HepG2 (cell line): ENCODE results near the gene DDIT4. TPM values are rescaled to one million over a fixed set of nuclear protein-coding genes. Genes with fewer than 3 reads are reported as not detected.
A peak's percentile ranks its signal among the peaks of the same experiment; 100 is the strongest.

Experiments
- ATAD3A ChIP-seq: sonication (generic); formaldehyde crosslinking; IDR thresholded peaks from 2 replicates; pipeline ENCODE4 v1.4.0; 2020; ENCODE audit warnings: missing genetic modification reagents
- ATF1 ChIP-seq: IDR thresholded peaks from 2 replicates; pipeline ENCODE4 v1.6.1; 2016; ENCODE audit warnings: mild to moderate bottlenecking, control low read depth
- ATF7 ChIP-seq, 2 experiments: fragments of 450-650 bp in 1 of 2; sonication (generic) in 1 of 2; formaldehyde crosslinking in 1 of 2; IDR thresholded peaks; 2 replicates each; pipeline versions ENCODE4 v1.4.0 to v1.6.1; 2016 to 2020; ENCODE audit warnings: antibody characterized with exemption in 1 of 2, mild to moderate bottlenecking in 1 of 2, missing genetic modification reagents in 1 of 2
- BCL6 ChIP-seq: IDR thresholded peaks from 2 replicates; pipeline ENCODE4 v1.6.1; 2016; ENCODE audit warnings: missing genetic modification reagents, missing compliant biosample characterization
- CTCF ChIP-seq: sonication (generic); formaldehyde crosslinking; IDR thresholded peaks from 2 replicates; pipeline ENCODE4 v1.5.0; 2020; ENCODE audit warnings: mild to moderate bottlenecking, missing genetic modification reagents, moderate library complexity
- EHMT2 ChIP-seq: fragments of 200-600 bp; sonication (generic); IDR thresholded peaks from 2 replicates; pipeline ENCODE4 v1.7.0; 2017; ENCODE audit warnings: antibody characterized with exemption, low read depth, low read length, borderline replicate concordance
- FOXJ3 ChIP-seq: sonication (generic); formaldehyde crosslinking; IDR thresholded peaks from 2 replicates; pipeline ENCODE4 v1.4.0; 2020; ENCODE audit warnings: missing genetic modification reagents, mild to moderate bottlenecking, borderline replicate concordance
- FOXP1 ChIP-seq, 2 experiments: fragments of 450-650 bp in 1 of 2; IDR thresholded peaks; 2 replicates each; pipeline ENCODE4 v1.6.1; 2017 to 2018; ENCODE audit warnings: antibody characterized with exemption in 1 of 2
- HMGA1 ChIP-seq: sonication (generic); formaldehyde crosslinking; conservative IDR thresholded peaks from 2 replicates; pipeline ENCODE4 v1.4.0; 2020; ENCODE audit warnings: missing genetic modification reagents
- JUND ChIP-seq: sonication (generic); formaldehyde crosslinking; IDR thresholded peaks from 2 replicates; pipeline ENCODE4 v1.8.0; 2022; ENCODE audit warnings: mild to moderate bottlenecking, missing genetic modification reagents
- KLF9 ChIP-seq: IDR thresholded peaks from 2 replicates; pipeline ENCODE4 v1.6.1; 2016; ENCODE audit warnings: low read depth
- KMT2B ChIP-seq: IDR thresholded peaks from 2 replicates; pipeline ENCODE4 v1.6.1; 2016; ENCODE audit warnings: missing genetic modification reagents, missing compliant biosample characterization
- MAX ChIP-seq: IDR thresholded peaks from 2 replicates; pipeline ENCODE4 v1.6.1; 2012; ENCODE audit warnings: inconsistent platforms
- NR2F6 ChIP-seq, 2 experiments: IDR thresholded peaks; 2 replicates each; pipeline ENCODE4 v1.6.1; 2016; ENCODE audit warnings: antibody characterized with exemption in 1 of 2, mild to moderate bottlenecking in 1 of 2
- RAD21 ChIP-seq: fragments of 450-650 bp; formaldehyde crosslinking; IDR thresholded peaks from 2 replicates; pipeline ENCODE4 v1.5.0; 2020; ENCODE audit warnings: mild to moderate bottlenecking
- RARA ChIP-seq: IDR thresholded peaks from 2 replicates; pipeline ENCODE4 v1.6.1; 2016; ENCODE audit warnings: missing genetic modification reagents, missing compliant biosample characterization
- REXO4 ChIP-seq: sonication (generic); formaldehyde crosslinking; IDR thresholded peaks from 2 replicates; pipeline ENCODE4 v1.8.0; 2022; ENCODE audit warnings: missing genetic modification reagents, mild to moderate bottlenecking, borderline replicate concordance
- SALL2 ChIP-seq: sonication (generic); formaldehyde crosslinking; IDR thresholded peaks from 2 replicates; pipeline ENCODE4 v1.8.1; 2023; ENCODE audit warnings: mild to moderate bottlenecking, missing genetic modification reagents, inconsistent platforms
- SCMH1 ChIP-seq: sonication (generic); formaldehyde crosslinking; IDR thresholded peaks from 2 replicates; pipeline ENCODE4 v1.9.0; 2021; ENCODE audit warnings: missing genetic modification reagents, mild to moderate bottlenecking, borderline replicate concordance
- SRSF4 ChIP-seq: fragments of 200-400 bp; formaldehyde crosslinking; IDR thresholded peaks from one replicate; pipeline ENCODE4 v1.6.1; 2018; ENCODE audit warnings: mild to moderate bottlenecking, low read depth, low read length, moderate library complexity; ENCODE audit not compliant: poor library complexity, severe bottlenecking
- ZFY ChIP-seq: sonication (generic); formaldehyde crosslinking; IDR thresholded peaks from 2 replicates; pipeline ENCODE4 v1.4.0; 2020; ENCODE audit warnings: missing genetic modification reagents
- ZNF224 ChIP-seq: sonication (generic); formaldehyde crosslinking; IDR thresholded peaks from 2 replicates; pipeline ENCODE4 v1.5.0; 2020; ENCODE audit warnings: mild to moderate bottlenecking, missing genetic modification reagents
- ZNF317 ChIP-seq: sonication (generic); formaldehyde crosslinking; IDR thresholded peaks from 2 replicates; pipeline ENCODE4 v1.5.0; 2020; ENCODE audit warnings: mild to moderate bottlenecking, missing genetic modification reagents
- ZNF33B ChIP-seq: sonication (generic); formaldehyde crosslinking; IDR thresholded peaks from 2 replicates; pipeline ENCODE4 v1.5.1; 2020; ENCODE audit warnings: mild to moderate bottlenecking, missing genetic modification reagents
- ZNF350 ChIP-seq: sonication (generic); formaldehyde crosslinking; IDR thresholded peaks from 2 replicates; pipeline ENCODE4 v1.4.0; 2020; ENCODE audit warnings: mild to moderate bottlenecking, low read depth, missing genetic modification reagents, borderline replicate concordance
- ZNF7 ChIP-seq: IDR thresholded peaks from 2 replicates; pipeline ENCODE4 v1.6.1; 2016; ENCODE audit warnings: missing biosample characterization, missing genetic modification reagents
- ZSCAN31 ChIP-seq: sonication (generic); formaldehyde crosslinking; IDR thresholded peaks from 2 replicates; pipeline ENCODE4 v1.5.0; 2020; ENCODE audit warnings: low read depth, mild to moderate bottlenecking, missing genetic modification reagents
- ZSCAN9 ChIP-seq: IDR thresholded peaks from 2 replicates; pipeline ENCODE4 v1.6.1; 2016; ENCODE audit warnings: borderline replicate concordance
- polyA plus RNA-seq, 8 experiments: library from polyadenylated mRNA; depleted of rRNA in 3 of 8; stranded (reverse) in 7 of 8; unstranded in 1 of 8; fragments of >200 nt; fragmentation: Illumina TruSeq in 4 of 8; extraction: Trizol in 4 of 8; gene quantifications; 2 replicates each; pipeline versions ENCODE4 v1.2.1 to v1.2.3, GENCODE V29; 2011 to 2016; ENCODE audit warnings: low read depth in 4 of 8, missing spikeins in 1 of 8, mixed read lengths in 1 of 8; ENCODE audit not compliant: insufficient read depth in 1 of 8
- total RNA-seq, 5 experiments: library from RNA; depleted of rRNA; stranded (reverse); fragments of >200 nt; fragmentation: Illumina TruSeq; extraction: Trizol; gene quantifications; 2 replicates each; pipeline ENCODE4 v1.2.3, GENCODE V29; 2016; ENCODE audit warnings: low read depth in 1 of 5

DDIT4 gene
- total and polyA plus RNA-seq, 2 of the 13 experiments (the other 11 are each of a cell fraction or from before 2014, with no cell fraction given) = 35.6 to 40.7 TPM

- TF ChIP-seq RAD21 (CRISPR knock-in tag) = no peak
- TF ChIP-seq BCL6 (CRISPR knock-in tag) = peak; percentile 67
- 0 out of 2 replicates have a peak, but pooled peaks have one; percentile 29 for TF ChIP-seq EHMT2
- no peak for TF ChIP-seq ZNF350 (CRISPR knock-in tag)
- TF ChIP-seq MAX = 0 out of 2 replicates have a peak, but pooled peaks have one; percentile 37
- peak; percentile 47; the same call in 1 of the 2 replicates for TF ChIP-seq KMT2B (CRISPR knock-in tag)
- peak; percentile 25; the same call in 1 of the 2 replicates for TF ChIP-seq FOXJ3 (CRISPR knock-in tag)
- TF ChIP-seq RARA = peak; percentile 57
- TF ChIP-seq ZSCAN31 (CRISPR knock-in tag) = 0 out of 2 replicates have a peak, but pooled peaks have one; percentile 16
- TF ChIP-seq ATAD3A (CRISPR knock-in tag) = no peak
- TF ChIP-seq KLF9 (CRISPR knock-in tag) = no peak
- peak; percentile 63 for TF ChIP-seq NR2F6 (IDR thresholded peaks at IDR 0.05)
- TF ChIP-seq NR2F6 (CRISPR knock-in tag; IDR thresholded peaks at IDR 0.05) = no peak
- no peak for TF ChIP-seq ZNF224
- no peak for TF ChIP-seq REXO4
- TF ChIP-seq ZSCAN9 (CRISPR knock-in tag) = no peak
- no peak for TF ChIP-seq FOXP1 (IDR thresholded peaks at IDR 0.05)
- peak; percentile 84 for TF ChIP-seq FOXP1 (CRISPR knock-in tag; IDR thresholded peaks at IDR 0.05)
- TF ChIP-seq CTCF (CRISPR knock-in tag) = no peak
- no peak for TF ChIP-seq SRSF4
- TF ChIP-seq ATF1 = 0 out of 2 replicates have a peak, but pooled peaks have one; percentile 13
- no peak for TF ChIP-seq ZNF317 (CRISPR knock-in tag)
- no peak for TF ChIP-seq ZNF33B (CRISPR knock-in tag)
- TF ChIP-seq SALL2 (CRISPR knock-in tag) = no peak
- no peak for TF ChIP-seq ZFY
- no peak for TF ChIP-seq HMGA1 (CRISPR knock-in tag)
- TF ChIP-seq SCMH1 (CRISPR knock-in tag) = no peak
- no peak for TF ChIP-seq ZNF7 (CRISPR knock-in tag)
- TF ChIP-seq JUND = no peak
- TF ChIP-seq ATF7 (IDR thresholded peaks at IDR 0.05) = no peak
- no peak for TF ChIP-seq ATF7 (CRISPR knock-in tag; IDR thresholded peaks at IDR 0.05)
Measured at GRCh38 chr10:72251635-72252034, 22.1 kb upstream of the DDIT4 start (continued).
